Smooth muscle cell (in vitro differentiated cells): ENCODE measurements around the gene MRPL28. TPM values are rescaled to one million over a fixed set of nuclear protein-coding genes. Genes with fewer than 3 reads are reported as not detected.

ENCODE experiments used
- DNase-seq: peaks from one replicate; lab custom pipeline; 2025; ENCODE audit not compliant: unreplicated experiment; lab: John Stamatoyannopoulos, UW
- H2AFZ ChIP-seq: fragments of 200-600 bp; sonication (generic); 2 replicates; pipeline ENCODE4 v1.6.0; 2016; ENCODE audit warnings: antibody characterized with exemption, low read depth, mild to moderate bottlenecking
- H3F3A ChIP-seq: fragments of 200-600 bp; sonication (generic); 2 replicates; pipeline ENCODE4 v1.6.0; 2017; ENCODE audit warnings: antibody characterized with exemption, low read depth
- H3K27ac ChIP-seq: fragments of 200-600 bp; sonication (generic); 2 replicates; pipeline ENCODE4 v1.5.1; 2016; ENCODE audit warnings: low read depth, mild to moderate bottlenecking
- H3K27me3 ChIP-seq: fragments of 200-600 bp; sonication (generic); 2 replicates; pipeline ENCODE4 v1.6.1; 2016; ENCODE audit warnings: low read depth, mild to moderate bottlenecking
- H3K36me3 ChIP-seq: fragments of 200-600 bp; sonication (generic); 2 replicates; pipeline ENCODE4 v1.5.1; 2016; ENCODE audit warnings: low read depth
- H3K4me1 ChIP-seq: fragments of 200-600 bp; sonication (generic); 2 replicates; pipeline ENCODE4 v1.5.1; 2016; ENCODE audit warnings: low read depth
- H3K4me2 ChIP-seq: fragments of 200-600 bp; sonication (generic); 2 replicates; pipeline ENCODE4 v1.6.0; 2016; ENCODE audit warnings: mild to moderate bottlenecking
- H3K4me3 ChIP-seq: fragments of 200-600 bp; sonication (generic); 2 replicates; pipeline ENCODE4 v1.5.1; 2016; ENCODE audit warnings: mild to moderate bottlenecking
- H3K79me2 ChIP-seq: fragments of 200-600 bp; sonication (generic); 2 replicates; pipeline ENCODE4 v1.6.0; 2016; ENCODE audit warnings: low read depth, mild to moderate bottlenecking
- H3K9ac ChIP-seq: fragments of 200-600 bp; sonication (generic); 2 replicates; pipeline ENCODE4 v1.6.0; 2016; ENCODE audit warnings: low read depth
- H3K9me3 ChIP-seq: fragments of 200-600 bp; sonication (generic); replicated peaks from 2 replicates; pipeline ENCODE4 v1.5.1; 2016; ENCODE audit warnings: low read depth
- H4K20me1 ChIP-seq: fragments of 200-600 bp; sonication (generic); 2 replicates; pipeline ENCODE4 v1.6.0; 2016; ENCODE audit warnings: low read depth
- WGBS: methylation state at CpG from one replicate; pipeline ENCODE4 v1.1.7; 2016; ENCODE audit warnings: low lambda C conversion rate; 5-methylcytosine and 5-hydroxymethylcytosine counted together
- polyA plus RNA-seq: library from polyadenylated mRNA; unstranded; fragments of >200 nt; fragmentation: Nextera tagmentation; extraction: Ambion mirVana; gene quantifications from 2 replicates; pipeline ENCODE4 v1.2.1, GENCODE V29; 2016
- total RNA-seq: library from RNA; depleted of rRNA; stranded (reverse); fragments of >200 nt; gene quantifications from 2 replicates; pipeline ENCODE4 v1.2.3, GENCODE V29; 2014
- TF ChIP-seq, protein P1 (sequence below): fragments of 200-600 bp; sonication (generic); IDR thresholded peaks from 2 replicates; pipeline ENCODE4 v1.5.1; 2017; ENCODE audit warnings: borderline replicate concordance, mild to moderate bottlenecking, antibody characterized with exemption; ENCODE audit not compliant: insufficient read depth, poor library complexity, severe bottlenecking

MRPL28 gene
- total and polyA plus RNA-seq, 2 experiments from 2014 or later, result 84.6 to 155 TPM

DNA sequence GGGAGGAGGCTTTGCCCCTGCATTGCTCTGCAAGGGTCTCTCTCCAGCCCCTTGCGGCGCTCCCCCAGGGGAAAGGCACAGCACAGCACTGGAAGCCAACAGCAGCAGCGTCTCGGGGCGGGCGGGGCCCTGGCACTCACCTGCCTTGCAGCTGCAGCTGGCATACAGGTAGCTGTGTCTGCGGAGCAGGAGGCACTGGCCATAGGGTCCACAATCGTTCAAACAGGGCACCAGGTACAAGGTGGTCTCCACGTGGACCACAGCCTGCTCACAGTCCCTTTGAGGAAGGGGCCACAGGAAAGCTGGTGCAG lies 4.2 kb upstream of the MRPL28 start:
- H3K4me3 ChIP-seq, result no peak overlapping the region
- WGBS, result 95% methylated on average over 9 of the region's 9 CpGs
- no peak overlapping the region for H3K9ac ChIP-seq
- H3K4me1 ChIP-seq, result peaks cover 8% of the 10 kb centered on the region
- no peak overlapping the region for H3K27ac ChIP-seq
- peaks cover 12% of the 10 kb centered on the region for H4K20me1 ChIP-seq
- peaks cover 13% of the 10 kb centered on the region for H3K79me2 ChIP-seq
- no peak for DNase-seq
- TF ChIP-seq, protein P1, sequence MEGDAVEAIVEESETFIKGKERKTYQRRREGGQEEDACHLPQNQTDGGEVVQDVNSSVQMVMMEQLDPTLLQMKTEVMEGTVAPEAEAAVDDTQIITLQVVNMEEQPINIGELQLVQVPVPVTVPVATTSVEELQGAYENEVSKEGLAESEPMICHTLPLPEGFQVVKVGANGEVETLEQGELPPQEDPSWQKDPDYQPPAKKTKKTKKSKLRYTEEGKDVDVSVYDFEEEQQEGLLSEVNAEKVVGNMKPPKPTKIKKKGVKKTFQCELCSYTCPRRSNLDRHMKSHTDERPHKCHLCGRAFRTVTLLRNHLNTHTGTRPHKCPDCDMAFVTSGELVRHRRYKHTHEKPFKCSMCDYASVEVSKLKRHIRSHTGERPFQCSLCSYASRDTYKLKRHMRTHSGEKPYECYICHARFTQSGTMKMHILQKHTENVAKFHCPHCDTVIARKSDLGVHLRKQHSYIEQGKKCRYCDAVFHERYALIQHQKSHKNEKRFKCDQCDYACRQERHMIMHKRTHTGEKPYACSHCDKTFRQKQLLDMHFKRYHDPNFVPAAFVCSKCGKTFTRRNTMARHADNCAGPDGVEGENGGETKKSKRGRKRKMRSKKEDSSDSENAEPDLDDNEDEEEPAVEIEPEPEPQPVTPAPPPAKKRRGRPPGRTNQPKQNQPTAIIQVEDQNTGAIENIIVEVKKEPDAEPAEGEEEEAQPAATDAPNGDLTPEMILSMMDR, result no peak
- no peak overlapping the region for H2AFZ ChIP-seq
- no peaks in the 10 kb centered on the region for H3F3A ChIP-seq
- H3K36me3 ChIP-seq, result no peaks in the 10 kb centered on the region
- H3K4me2 ChIP-seq, result no peak overlapping the region
- no peaks in the 10 kb centered on the region for H3K9me3 ChIP-seq
- no peaks in the 10 kb centered on the region for H3K27me3 ChIP-seq

DNA sequence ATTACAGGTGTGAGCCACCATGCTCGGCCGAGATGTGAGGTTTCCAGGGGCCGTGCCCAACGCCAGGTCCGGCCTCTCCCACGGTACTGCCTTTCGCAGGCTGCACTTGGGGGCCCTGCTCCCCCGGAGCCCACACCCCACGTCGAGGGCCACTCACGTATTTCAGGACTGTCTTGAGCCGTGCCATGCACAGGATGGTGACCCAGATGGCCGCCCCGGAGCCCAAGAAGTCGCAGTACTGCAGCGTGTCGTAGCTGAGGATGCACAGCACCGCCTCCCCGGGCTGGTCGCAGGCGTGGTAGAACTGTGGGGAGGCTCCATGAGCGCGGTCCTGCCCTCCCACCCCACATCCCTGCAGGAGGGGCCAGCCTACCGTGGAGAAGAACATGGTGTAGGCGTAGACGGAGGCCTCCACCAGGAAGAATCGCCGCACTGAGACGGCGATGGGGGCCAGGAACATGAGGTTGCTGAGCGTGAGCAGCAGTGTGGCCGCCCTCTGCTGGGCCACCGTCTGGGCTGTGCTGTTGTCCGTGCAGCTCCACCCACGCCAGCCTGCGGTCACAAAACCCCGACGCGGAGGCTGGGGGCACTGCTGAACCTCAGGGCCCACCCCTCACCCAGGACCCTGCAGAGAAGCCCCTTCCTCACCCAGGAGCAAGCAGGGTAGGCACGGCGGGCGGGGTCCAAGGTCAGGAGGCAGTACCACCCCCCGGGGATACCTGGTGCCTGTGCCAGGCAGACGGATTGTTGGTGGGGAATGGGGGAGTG lies 3.7 kb upstream of the MRPL28 start:
- H3K27me3 ChIP-seq, result no peaks in the 10 kb centered on the region
- H3K9ac ChIP-seq, result no peak overlapping the region
- 95% methylated on average over 43 of the region's 44 CpGs for WGBS
- H3K79me2 ChIP-seq, result peaks cover 8% of the 10 kb centered on the region
- no peaks in the 10 kb centered on the region for H3K36me3 ChIP-seq
- H3K4me2 ChIP-seq, result no peak overlapping the region
- peaks cover 7% of the 10 kb centered on the region for H4K20me1 ChIP-seq
- DNase-seq, result no peak
- H2AFZ ChIP-seq, result no peak overlapping the region
- TF ChIP-seq, protein P1, result no peak
- H3K4me3 ChIP-seq, result no peak overlapping the region
- peaks cover 8% of the 10 kb centered on the region for H3K4me1 ChIP-seq
- H3F3A ChIP-seq, result no peaks in the 10 kb centered on the region
- no peaks in the 10 kb centered on the region for H3K9me3 ChIP-seq
- no peak overlapping the region for H3K27ac ChIP-seq

DNA sequence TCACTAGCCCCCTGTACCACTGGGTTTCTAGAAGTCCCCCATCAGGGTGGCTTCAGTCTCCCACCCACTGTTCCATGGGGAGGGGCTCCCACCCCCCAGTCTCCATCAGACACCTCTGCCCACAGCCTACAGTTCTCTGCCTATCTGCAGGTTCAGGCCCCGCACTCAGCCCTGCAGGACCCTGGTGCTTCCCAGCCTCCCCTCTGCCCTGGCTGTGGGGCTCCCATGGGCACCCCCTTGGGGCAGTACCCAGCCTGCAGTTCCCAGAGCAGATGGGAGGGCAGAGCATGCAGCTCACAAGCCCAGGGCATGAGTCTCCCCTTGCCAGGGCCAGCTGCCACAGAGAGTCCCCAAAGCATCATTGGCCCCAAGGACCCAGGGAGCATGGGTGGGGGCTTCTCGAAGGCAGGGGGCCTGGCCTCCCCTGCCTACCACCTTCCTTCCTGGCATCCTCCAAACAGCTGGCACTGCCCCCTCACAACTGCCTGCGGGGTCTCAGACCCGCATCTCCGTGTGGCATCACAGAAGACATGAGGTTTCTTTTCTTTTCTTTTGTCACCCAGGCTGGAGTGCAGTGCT lies 2.8 kb upstream of the MRPL28 start:
- 99% methylated on average over 5 of the region's 5 CpGs for WGBS
- H3K4me3 ChIP-seq, result no peak overlapping the region
- no peak overlapping the region for H2AFZ ChIP-seq
- no peaks in the 10 kb centered on the region for H4K20me1 ChIP-seq
- H3K4me2 ChIP-seq, result no peak overlapping the region
- H3K9me3 ChIP-seq, result no peaks in the 10 kb centered on the region
- H3K36me3 ChIP-seq, result no peaks in the 10 kb centered on the region
- peaks cover 8% of the 10 kb centered on the region for H3K4me1 ChIP-seq
- TF ChIP-seq, protein P1, result no peak
- H3K27ac ChIP-seq, result no peak overlapping the region
- DNase-seq, result no peak
- no peaks in the 10 kb centered on the region for H3F3A ChIP-seq
- no peak overlapping the region for H3K9ac ChIP-seq
- H3K79me2 ChIP-seq, result peaks cover 2% of the 10 kb centered on the region
- H3K27me3 ChIP-seq, result no peaks in the 10 kb centered on the region
